Stimulated activated CD4-positive, alpha-beta T cell treated with anti-CD3 and anti-CD28 coated beads, Interleukin-1b, Interleukin-23, amount 100 ng/mL, for 1 hour (primary cell): ENCODE measurements around the gene RSF1.

Experiments
- DNase-seq, 2 donors: peaks; one replicate each; pipeline ENCODE4 v3.0.0-alpha.2; 2020; ENCODE audit warnings: low read depth in 2 of 2

The RSF1 gene

DNA sequence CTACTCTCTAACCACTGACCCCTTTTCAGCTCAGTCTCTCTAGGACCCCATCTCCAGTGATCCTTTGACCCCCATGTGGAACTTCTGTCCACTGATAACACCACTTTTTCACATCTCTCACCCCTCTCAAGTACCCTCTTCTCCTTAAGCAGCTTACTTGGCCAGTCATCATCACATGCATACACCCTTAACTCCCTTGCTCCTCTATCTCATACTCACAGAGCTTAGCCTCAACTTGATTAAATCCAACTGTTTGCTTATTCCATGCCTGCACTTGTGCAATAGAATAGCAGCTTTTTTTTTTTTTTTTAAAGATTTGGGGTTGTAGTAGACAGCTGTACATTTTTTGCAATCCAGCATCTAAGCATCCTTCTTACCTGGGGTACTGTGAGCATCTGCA is 208.6 kb downstream of the RSF1 start:
- DNase-seq = no peak
